Liver (tissue), 3 donors: ENCODE measurements around the gene GJA10.

Experiments used
- ATF3 ChIP-seq: IDR thresholded peaks from 2 replicates; pipeline ENCODE4 v1.6.1; 2016; ENCODE audit warnings: antibody characterized with exemption
- CTCF ChIP-seq: fragments of 150-350 bp; IDR thresholded peaks from 2 replicates; pipeline ENCODE4 v1.5.1; 2017; ENCODE audit warnings: improper control_type of control experiment, low read depth, low read length; ENCODE audit not compliant: missing input control
- EGR1 ChIP-seq, 2 donors: IDR thresholded peaks; 2 replicates each; pipeline ENCODE4 v1.6.1; 2016 to 2018; ENCODE audit warnings: antibody characterized with exemption in 2 of 2, low read depth in 2 of 2
- FOXA2 ChIP-seq: IDR thresholded peaks from 2 replicates; pipeline ENCODE4 v1.6.1; 2016; ENCODE audit warnings: antibody characterized with exemption
- GABPA ChIP-seq, 2 donors: IDR thresholded peaks in 1 of 2; conservative IDR thresholded peaks in 1 of 2; 2 replicates each; pipeline ENCODE4 v1.6.1; 2016; ENCODE audit warnings: antibody characterized with exemption in 2 of 2, mild to moderate bottlenecking in 1 of 2, moderate library complexity in 1 of 2
- JUND ChIP-seq, 2 donors: IDR thresholded peaks; 2 replicates each; pipeline ENCODE4 v1.6.1; 2016; ENCODE audit warnings: antibody characterized with exemption in 2 of 2
- MAX ChIP-seq: IDR thresholded peaks from 2 replicates; pipeline ENCODE4 v1.6.1; 2016; ENCODE audit warnings: antibody characterized with exemption
- NR2F2 ChIP-seq: IDR thresholded peaks from 2 replicates; pipeline ENCODE4 v1.6.1; 2016; ENCODE audit warnings: antibody characterized with exemption
- RAD21 ChIP-seq, 2 donors: IDR thresholded peaks; 2 replicates each; pipeline ENCODE4 v1.6.1; 2016; ENCODE audit warnings: antibody characterized with exemption in 2 of 2, mild to moderate bottlenecking in 2 of 2
- RXRA ChIP-seq, 2 donors: IDR thresholded peaks; 2 replicates each; pipeline ENCODE4 v1.6.1; 2017 to 2018; ENCODE audit warnings: antibody characterized with exemption in 2 of 2, mild to moderate bottlenecking in 1 of 2
- SP1 ChIP-seq: IDR thresholded peaks from 2 replicates; pipeline ENCODE4 v1.6.1; 2018; ENCODE audit warnings: antibody characterized with exemption, mild to moderate bottlenecking
- TAF1 ChIP-seq: conservative IDR thresholded peaks from 2 replicates; pipeline ENCODE4 v1.6.1; 2016; ENCODE audit warnings: antibody characterized with exemption, mild to moderate bottlenecking
- YY1 ChIP-seq: IDR thresholded peaks from 2 replicates; pipeline ENCODE4 v1.6.1; 2016; ENCODE audit warnings: antibody characterized with exemption, mild to moderate bottlenecking
- donor health status: healthy.
- donor health status: healthy.

DNA sequence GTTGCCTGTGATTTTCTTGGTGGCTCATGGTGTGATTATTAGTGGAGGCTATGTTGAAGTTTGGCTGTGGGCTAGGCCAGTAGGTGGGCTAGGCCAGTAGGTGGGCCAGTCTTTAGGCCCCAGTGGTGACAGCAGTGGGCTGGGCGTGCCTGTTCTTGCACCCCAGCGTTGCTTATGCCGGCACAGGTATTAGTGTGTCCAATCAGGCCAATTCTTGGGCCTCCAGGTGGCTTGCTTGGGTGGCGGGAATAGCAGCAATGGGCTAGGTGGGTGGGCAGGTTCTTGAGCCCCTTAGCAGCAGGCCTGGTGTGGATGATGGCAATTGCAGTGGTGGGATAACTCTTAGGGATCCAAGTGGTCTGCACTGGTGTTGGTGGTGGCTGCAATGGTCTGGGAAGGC, 22.9 kb downstream of the GJA10 start:
- TF ChIP-seq CTCF (no peak), YY1 (no peak), EGR1 (IDR thresholded peaks at IDR 0.05; ENCODE audit: low read depth in 2 of 2) (no peak), TAF1 (no peak), ATF3 (no peak), SP1 (no peak), RXRA (IDR thresholded peaks at IDR 0.05) (no peak), GABPA (IDR thresholded peaks at IDR 0.05 in 1 of 2, conservative IDR thresholded peaks at IDR 0.05 in 1 of 2) (no peak), JUND (IDR thresholded peaks at IDR 0.05) (no peak), MAX (no peak), FOXA2 (no peak), NR2F2 (no peak), RAD21 (IDR thresholded peaks at IDR 0.05) (no peak)
